ENCODE results near the gene CACNA2D2.

Gene CACNA2D2

DNA sequence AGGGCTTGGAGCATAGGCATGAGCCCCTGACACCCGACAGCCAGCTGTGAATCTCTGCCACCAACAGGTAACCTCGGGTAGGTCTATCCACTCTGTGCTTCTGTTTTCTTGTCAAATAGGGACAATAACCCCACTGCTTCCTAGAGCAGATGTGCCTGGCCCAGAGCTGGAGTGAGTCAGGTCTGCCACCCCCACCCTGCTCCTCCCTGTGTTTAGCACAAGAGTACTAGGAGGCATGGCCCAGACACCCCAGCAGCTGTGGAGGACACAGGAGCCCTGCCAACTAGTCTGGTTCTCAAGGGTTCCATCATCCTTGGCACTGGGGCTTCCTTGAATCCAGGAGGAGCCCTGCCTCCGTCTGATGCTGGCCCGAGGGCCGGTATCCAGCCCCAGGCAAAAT, 110.4 kb downstream of the CACNA2D2 start:
- no peak for DNase-seq (ENCODE audit: low read depth)

DNA sequence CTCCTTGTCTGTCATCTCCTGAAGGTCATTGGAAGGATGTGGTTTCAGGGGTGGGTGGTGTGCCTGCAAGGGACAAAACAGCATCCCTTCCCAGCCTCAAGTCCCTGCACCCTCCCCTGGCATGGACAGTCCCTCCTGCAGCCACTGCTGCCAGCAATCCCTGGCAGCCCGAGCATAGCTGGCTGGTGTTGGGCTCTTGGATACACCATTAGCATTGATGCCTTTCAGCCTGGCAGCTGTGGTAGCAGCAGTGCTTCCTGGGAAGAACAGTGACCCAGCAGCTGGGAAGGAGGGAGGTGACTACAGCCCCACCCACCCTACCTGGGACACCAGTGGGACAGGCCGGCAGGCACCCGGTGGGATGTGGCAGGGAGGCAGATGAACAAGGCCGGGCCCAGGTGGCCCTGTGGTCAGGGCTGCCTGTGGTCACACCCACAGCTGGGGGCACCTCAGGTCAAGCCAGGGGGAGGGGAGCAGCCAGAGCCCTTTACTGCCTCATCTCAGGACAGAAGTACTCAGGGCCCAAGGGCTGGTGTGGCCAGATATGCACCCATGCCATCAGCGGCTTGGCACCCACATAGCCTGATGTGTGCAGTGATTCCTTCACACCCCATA, 111.2 kb downstream of the CACNA2D2 start:
- no peak for DNase-seq (ENCODE audit: low read depth)

DNA sequence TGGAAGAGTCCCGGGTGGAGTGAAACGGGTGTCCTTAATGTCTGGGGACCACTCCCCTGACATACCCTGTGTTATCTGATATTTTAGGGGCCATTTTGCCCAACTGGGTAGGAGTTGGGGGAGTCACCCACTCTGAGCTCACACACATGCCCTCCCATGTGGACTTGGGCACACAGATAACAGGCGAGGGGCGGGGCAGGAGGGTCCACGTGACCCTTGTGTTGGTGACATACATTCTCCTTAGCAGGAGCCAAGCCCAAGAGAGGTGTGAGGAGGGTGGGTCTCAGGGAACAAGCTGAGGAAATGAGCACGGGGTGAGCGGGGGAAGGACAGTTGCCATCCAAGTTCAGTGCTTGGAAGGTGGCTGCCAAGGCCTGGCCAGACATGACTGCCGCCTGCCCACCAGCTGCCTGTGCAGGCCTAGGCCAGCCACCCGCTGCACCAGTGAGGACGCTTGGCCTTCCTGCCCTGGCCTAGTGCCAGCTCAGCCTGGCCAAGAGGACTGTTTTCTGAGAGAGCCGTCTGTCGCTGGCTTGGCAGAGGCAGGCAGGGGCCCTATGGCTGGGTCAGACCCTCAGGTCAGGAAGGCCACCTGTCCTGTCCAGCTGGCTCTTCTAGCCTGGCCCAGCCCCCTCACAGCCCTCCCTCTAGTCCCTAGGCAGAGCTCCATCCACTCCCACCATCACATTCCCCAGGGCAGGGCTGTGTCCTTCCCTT, 112.8 kb downstream of the CACNA2D2 start:
- no peak for DNase-seq (ENCODE audit: low read depth)

DNA sequence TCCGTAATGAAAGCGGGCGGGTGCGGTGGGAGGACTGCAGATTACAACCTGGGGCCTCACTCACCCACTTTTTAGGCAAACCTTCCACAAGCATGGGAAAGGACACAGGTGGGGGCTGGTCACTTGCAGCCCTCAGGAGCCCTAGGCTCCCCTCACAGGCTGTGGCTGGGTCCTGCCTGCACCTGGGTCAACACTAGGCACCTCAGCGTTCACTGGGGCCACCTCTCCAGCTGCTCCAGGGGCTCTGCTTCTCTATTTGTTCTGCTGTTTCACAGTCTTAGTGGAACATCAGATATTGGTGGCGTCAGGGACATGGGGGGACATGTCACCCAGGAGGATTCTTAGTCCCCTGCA, 114.0 kb downstream of the CACNA2D2 start:
- DNase-seq (ENCODE audit: low read depth) = no peak

DNA sequence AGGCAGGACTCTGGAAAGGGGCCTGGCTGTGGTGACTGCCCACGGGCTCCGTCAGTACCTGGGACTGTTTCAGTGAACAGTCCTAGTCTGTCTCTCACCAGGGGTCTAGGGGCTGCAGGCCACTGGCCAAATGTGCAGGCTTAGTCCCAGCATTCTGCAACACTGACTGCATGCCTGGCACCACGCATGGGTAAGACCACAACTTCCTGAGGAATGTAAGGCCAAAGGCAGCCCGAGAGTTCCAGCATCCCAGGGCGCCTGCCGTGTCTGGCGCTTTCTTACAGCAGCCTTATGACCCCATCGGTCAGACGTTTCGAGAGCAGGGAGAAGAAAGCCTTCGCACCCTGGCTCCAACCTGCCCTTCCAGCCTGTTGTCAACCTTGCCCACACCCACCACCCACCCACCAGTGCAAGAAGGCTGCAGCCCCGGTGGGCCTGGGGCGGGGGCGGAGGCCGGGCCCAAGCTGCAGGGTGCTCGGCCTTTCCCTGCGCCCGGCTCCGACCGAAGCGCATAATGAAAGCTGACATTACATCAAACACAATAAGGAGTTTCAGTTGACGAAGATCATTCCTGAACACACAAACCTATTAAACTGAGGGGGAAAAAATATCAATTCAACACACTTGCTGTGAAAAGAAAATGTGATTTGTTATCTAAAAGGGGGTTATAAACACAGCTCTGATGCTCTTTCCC, 114.6 kb downstream of the CACNA2D2 start:
- no peak for DNase-seq (ENCODE audit: low read depth)

DNA sequence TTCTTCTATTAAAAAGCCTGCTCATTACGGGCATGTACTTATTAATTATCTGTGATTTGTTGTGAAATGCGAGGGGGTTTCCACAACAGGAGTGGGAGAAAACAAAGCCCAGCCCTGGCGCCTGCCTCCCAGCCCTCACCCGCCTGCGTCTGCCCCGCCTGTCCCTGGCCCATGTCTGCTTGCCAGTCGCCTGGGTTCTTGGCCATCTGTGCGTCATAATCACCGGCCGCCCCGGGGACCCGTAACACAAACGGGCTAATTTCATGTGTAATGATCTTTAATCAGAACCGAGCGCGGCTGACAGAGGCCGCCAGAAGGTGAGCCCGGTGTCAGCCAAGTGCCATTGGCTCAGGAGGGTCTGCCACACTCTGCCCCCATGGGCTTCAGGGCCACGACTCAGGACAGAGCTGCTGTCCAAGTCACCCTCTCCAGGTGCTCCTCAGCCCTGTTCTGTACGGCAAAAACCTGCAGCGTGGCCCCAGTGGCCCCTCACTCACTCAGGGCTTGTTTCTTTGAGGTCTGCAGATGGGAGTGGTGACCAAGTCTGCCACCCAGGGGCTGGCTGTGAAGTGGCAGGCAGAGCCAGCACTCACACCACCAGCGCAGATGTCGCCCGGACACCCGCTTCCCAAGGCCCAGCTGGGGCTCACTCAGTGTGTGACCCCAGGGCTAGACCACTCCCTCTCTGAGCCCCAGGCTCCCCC, 115.3 kb downstream of the CACNA2D2 start:
- no peak for DNase-seq (ENCODE audit: low read depth)

DNA sequence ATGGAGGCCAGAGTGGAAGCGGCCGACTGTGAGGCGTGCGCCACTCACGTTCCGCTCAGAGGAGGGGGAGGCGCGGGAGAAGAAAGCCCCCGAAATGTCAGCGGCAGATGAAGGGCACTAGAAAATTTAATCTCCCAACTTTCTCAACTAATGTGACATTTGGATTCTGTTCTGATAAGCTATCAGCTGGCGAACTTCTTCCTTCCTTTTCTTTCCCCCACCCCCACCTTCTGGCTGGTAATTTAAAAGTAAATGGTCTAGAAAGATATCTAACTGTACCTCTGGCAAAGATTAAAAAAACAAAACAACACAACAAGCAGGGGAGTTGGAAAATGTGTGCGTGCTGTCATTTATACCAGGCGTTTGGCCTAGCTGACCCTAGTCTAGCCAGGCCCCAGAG, 117.7 kb downstream of the CACNA2D2 start:
- DNase-seq (ENCODE audit: low read depth) = no peak

DNA sequence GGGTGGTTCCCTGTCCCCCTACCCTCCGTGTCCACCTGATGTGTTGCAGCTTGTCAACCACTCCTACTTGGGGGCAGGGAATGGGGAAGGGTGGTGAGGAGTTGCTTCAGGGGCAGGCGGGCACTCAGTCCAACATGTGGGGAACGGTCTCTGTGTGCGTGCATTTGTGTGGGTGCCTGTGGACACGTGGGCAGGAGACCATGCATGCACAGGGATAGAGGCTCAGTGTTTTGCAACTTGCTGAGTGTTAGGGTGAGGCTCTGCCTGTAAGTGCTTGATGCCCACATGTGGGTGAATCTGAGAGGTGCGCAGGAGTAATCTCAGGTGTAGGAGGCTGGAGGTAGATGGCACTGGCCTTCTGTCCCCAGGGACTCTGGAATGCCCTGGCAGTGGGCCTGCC, 119.7 kb downstream of the CACNA2D2 start:
- no peak for DNase-seq (ENCODE audit: low read depth)

DNA sequence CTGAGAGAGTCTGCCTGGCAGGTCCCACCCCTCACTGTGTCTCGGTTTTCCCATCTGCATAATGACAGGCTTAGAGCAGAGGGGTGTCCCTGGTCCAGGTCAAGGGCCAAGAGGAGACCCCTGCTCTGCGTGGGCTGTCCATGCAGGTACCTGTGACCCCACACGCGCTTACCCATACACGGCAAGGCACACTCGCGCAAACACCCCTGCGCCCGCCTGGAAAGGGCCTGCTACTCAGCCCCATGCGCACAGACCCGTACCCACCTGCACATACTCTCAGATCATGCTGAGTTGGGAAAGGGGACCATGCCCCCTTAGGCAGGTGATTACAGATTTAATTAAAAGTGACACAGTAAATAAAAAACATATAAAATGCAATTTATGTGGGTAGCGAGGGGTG, 120.7 kb downstream of the CACNA2D2 start:
- no peak for DNase-seq (ENCODE audit: low read depth)

DNA sequence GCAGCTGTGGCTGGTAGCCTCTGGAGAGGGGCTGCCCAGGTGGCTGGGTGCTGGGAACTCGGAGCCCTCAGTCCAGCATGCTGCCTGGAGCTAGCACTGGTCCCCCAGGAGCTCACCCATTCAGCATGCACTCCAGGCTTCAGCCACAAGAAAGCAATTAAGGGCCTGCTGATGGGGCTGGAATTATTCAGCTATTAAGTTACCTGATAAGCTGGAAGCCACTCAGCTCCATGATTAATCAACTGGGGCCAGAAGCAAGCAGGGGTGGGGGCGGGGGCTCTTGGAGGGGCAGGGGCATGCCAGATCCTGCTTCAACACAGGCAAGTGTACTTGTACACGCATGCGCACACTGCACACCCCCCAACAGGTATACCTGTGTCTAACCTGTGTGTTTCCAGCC, 122.1 kb downstream of the CACNA2D2 start:
- no peak for DNase-seq (ENCODE audit: low read depth)

DNA sequence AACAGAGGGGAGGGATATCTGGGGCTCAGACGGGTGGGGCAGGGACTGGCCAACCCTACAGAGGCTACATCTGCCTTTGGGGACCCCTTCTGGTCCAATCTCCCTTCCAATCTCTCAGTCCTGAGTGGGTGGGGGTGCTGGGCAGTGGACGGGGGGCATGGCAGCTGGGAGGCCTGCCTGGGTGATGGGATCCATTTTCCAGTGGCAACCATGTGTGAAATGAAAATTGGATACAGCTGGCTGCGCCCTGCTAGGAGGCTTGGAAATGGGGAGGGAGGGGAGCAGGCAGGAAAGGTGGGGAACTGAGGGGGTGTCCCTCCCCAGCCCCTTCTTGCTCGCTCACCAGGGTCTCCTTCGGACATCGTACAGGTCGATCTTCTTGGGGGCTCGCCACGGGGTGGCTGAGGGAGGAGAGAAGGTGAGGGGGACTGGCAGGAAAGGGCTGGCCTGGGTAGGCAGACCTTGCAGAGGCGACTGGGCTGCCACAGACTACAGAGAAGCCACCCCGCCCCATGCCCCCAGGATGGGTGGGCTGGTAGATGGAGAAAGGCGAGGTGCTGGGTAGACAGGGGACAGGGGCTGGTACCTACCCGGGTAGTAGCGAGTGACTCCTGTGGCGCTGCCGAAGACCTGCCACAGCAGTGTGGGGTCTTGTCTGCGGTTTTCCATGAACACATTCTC, 122.9 kb downstream of the CACNA2D2 start:
- DNase-seq (ENCODE audit: low read depth) = no peak

DNA sequence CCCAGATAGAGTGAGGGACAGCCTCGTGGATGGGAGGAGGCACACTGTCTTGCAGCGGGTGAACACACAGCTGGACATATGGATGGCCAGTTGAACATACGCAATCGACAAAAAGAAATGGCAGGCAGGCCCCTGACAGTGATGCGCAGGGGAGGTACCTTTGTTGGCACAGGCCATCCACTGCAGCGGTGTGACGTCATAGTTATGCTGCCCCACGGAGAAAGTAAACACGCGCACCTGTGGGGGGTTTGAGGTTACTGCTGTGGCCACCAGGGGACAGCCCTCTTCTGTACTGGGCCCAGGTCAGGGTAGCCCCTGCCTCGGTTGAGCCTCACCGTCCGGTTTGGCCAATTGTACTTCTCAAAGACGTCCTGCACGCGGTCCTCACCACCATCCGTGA, 124.7 kb downstream of the CACNA2D2 start:
- DNase-seq (ENCODE audit: low read depth) = no peak

DNA sequence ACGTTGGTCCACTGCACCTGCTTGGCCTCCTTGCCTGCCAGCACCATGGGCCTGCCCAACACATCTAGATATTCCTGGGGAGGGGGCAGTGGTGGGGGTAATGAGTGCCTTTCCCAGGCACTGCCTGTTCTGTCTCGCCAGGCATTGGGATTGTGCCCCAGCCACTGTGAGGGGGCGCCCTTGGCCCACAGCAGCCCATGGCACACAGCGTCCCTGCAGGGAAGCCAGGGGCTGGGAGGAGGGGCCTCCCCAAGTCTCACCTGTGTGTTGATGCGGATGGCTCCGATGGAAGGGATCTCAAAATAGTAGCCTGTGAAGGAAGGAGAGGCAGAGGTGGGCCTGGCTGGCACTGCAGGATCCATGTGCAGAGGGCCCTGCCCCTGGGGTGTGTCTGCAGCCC, 125.4 kb downstream of the CACNA2D2 start:
- DNase-seq (ENCODE audit: low read depth) = no peak

DNA sequence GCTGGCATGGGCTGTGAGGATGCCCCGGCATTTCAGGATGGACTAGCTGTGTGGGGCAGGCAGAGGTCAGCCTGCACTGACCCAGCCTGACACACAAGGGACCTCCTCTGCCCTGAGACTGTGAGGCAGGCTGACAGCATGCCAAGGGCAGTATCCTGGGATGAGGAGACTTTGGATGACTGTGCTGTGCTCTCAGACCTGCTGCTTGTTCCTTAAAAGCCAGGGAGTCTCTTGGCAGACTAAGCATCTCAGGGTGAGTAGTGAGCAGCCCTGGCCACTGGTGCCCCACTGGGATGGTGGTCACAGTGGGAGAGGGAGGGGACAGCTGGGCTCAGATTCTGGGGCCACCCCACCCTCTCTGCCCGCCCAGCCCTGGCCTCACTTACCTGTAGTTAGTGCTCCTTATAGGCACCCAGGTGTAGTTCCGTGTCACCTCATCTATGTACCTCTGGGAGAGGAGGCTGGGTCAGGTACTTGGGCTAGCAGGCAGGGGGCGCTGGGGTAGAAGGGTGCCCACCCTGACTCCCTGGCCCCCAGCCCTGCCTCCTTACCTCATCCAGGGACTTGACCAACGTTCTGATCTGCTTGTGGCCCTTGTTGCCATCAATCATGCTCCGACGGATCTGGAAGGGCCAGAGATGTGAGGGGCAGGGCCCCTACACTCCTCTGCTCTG, 128.0 kb downstream of the CACNA2D2 start:
- no peak for DNase-seq (ENCODE audit: low read depth)

DNA sequence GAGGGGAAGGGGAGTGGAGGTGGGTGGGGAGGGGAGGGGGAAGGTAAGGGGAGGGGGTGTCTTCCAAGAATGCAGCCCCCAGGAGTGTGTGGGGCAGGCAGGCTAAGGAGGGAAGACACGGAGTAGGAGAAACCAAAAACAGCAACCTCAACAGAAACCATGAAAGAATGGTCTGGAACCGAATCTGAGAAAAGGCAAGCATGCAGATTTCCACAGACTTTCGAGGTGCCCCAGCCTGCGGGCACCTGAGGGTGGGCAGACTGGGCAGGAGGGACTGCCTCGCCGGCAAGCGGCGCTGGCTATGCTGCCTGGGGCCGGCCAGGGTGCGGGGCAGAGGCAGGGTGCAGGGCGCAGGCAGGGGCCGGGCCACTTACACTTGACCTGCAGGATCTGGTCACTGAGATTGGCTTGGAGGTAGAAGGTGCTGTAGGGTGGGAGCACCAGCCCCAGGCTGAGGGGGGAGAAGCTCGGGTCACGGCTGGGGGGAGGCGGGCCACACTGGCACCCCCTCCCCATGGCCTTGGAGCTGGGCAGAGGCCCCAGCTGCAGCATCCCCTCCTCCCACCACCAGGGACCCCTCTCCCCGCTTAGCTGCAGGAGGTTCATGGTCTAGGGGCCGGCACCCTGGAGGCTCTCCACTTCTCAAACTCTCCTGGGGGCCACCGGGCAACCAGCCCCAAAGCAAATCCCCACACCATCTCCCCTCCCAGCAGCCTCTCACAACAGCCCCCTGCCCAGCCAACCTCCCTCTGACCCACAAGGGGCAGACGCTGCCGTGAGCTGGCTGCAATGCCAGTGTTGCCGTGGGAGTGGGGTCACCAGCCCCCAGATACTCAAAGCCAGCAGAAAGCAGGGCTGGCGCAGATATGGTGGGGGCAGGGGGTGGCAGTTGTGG, 128.8 kb downstream of the CACNA2D2 start:
- DNase-seq (ENCODE audit: low read depth) = no peak

DNA sequence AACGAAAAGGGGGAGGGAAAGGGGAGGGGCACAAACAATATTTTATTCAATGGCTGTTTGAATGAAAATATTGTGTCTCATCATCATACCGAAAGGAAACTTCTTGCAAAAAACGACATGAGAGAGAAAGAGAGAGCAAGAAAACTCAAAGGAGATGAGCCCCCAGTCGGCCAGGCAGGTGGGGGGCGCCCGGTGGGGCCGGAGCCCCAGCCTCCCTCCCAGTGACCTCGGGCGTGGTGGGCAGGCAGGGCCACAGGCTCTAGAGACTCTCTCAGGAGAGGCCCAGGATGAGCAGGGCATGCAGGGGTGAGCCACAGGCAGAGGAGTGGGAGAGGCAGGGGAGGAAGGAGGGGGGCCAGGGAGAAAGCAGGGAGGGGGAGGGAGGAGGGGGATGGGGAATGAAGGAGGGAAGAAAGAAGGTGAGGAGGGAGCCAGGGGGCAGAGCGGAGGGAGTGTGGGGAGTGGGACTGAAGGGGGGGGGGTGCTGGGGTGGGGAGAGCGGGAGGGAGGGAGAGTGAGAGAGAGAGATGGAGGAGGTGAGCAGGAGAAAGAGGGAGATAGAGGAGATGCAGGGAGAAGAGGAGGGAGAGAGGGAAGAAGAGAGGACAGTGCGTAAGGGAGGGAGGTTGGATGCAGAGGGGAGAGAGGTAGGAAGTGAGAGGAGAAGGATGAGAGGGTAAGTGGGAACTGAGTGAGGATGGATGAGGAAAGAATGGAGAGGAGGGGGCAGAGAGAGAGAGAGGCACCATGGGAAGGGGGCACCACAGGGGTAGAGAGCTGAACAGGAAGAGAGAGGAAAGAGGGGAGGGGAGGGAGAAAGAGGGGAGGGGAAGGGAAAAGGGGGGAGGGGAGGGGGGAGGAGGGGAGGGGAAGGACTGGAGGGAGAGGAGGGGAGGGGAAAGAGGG, 130.0 kb downstream of the CACNA2D2 start:
- DNase-seq (ENCODE audit: low read depth) = no peak

DNA sequence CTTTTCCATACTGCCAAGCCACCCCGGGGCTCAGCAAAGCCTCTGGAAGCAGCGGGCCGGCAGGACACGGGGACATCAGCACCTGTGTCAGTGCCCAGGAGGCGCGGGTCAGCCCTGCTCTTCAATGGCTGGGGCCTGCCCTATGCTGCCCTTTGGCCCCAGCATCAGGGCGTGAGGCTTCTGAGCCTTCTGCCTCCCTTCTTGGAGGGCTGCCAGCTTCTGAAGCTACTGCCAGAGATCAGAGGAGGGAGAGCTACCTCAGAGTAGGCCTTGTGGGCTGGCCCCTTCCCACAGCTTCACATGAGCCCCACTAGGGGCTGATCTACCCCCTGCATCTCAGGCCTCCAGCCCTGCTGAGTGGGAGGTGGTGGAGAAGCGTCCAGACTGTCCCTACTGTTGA, 131.1 kb downstream of the CACNA2D2 start:
- DNase-seq (ENCODE audit: low read depth) = no peak

DNA sequence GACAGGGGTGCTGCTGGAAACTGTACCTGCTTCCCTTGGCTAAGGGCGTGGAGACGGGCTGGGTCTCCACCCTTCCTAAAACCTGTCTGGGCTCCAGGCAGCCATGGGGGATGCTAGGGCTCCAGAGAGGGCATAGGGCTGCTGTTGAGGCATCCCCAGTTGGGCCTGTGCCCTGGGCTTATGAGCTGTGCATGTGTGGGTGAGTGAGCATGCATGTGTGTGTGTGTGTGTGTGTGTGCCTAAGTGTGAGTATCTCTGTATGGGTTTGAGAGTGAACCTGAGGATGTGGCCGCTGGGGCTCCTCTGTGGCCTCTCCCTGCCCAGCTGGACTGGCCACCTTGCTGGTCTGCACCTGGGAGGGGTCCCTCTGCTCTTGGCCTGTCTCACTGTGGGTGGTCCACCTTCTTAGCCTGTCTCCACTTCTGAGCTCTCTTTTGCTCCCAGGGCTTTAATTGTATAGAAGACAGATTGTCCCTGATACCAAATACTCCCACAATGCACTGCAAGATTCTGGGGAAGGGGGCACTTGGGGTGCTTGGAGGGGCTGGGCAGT, 132.2 kb downstream of the CACNA2D2 start:
- DNase-seq (ENCODE audit: low read depth) = no peak

DNA sequence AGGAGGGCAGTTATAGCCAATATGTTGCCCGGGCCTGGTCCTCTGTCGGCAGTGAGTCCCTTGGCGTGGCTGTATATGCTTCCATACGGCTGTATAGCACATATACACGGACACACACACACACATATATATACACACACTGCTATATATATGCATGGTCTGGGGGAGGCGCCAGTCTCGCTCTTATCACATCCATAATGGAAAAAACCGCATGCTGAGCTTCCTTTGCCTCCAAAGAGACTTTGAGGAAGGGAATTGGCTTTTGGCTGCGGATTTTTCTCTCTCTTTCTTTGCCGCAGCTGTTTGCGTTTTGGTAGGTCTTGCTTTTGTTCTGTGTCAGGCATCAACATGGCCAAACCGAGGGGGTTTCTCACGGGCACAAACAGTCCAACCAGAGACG, 132.8 kb downstream of the CACNA2D2 start:
- no peak for DNase-seq (ENCODE audit: low read depth)
